GM12801 (cell line): Measurements from ENCODE around the gene SKI.

Experiments
- CTCF ChIP-seq: IDR thresholded peaks from one replicate; pipeline ENCODE4 v1.5.1; 2011; ENCODE audit warnings: control low read depth; ENCODE audit not compliant: insufficient read length; ENCODE audit errors: extremely low read depth

The SKI gene

DNA sequence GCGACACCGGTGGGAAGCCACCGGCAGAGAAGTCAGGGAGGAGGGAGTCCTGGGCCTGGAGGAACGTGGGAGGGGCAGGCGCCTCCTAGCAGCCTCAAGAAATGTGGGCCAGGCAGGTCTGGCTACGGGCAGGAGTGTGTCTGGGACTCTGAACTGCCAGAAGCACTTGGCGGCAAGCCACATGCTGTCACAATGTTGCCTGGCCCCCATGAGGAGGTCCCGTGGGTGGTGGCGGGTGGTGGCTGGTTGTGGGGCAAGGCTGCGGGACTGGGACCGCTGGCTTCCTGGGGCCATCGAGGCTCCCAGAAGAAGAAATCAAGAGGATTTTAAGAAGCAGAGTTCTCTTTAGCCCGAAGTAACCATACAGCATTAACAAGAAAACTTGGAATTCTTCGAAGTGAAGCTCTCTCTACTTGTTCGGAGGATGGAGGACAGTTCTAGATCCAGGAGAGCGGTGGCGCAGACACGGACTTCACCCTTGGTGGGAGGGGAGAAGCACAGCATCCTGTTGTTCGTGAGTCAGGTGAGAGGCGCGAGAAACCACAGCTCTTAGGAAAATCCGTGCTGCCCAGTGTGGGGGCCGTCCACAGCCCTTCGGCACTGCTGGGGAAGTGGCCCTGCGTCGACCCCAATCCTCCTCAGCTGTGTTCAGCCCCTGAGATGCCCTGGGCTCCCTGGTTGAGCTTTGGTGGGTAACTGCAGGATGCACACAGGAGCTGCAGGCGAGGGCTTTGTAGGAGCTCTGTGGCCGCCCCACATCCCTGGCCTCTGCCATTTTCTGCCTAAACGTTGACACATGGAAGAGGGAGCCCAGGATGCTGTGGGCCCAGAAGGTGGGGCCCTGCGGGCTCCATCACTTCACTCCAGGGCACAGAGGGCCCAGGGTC lies 12.4 kb downstream of the SKI start:
- no peak for TF ChIP-seq CTCF

GRCh38 chr1:2241820-2242219 lies 13.7 kb downstream of the SKI start:
- TF ChIP-seq CTCF, result no peak

GRCh38 chr1:2242814-2243725 lies 15.0 kb downstream of the SKI start:
- TF ChIP-seq CTCF, result no peak

- no peak for TF ChIP-seq CTCF
Measured at GRCh38 chr1:2247760-2248126, 19.6 kb downstream of the SKI start.

GRCh38 chr1:2248127-2248826 lies 20.2 kb downstream of the SKI start:
- TF ChIP-seq CTCF, result no peak

DNA sequence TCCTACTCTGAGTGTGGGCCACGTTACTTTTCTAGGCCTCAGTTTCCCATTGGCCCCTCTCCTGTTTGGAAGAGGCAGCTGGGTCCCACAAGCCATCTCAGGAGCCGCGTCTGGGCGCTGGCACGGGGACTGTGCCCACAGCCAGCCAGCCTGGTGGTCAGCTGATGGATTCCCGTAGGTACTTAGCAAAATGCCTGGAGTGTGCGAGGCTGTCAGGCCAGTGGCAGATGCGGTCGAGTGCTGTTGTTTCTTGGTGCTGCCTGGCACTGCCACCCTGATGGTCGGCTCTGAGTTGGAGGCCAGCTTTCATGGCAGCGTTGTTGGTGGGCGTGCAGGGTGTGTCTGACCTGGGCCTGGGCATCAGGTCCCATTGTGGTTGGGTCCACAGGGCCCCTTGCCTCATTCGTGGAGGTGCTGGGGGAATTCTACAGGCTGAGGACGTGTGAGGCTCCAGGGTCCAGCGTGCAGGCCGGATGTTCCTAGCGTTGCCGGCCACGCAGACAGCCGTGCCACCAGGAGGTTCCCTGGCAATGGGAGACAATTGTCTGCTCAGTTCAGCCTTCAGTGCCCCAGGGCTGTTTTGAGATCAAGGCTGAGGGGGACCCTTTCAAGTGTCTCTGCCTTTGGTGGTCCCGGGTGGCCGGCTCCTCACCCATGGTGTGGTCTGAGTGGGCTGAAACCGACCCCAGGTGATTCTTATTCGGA lies 20.9 kb downstream of the SKI start:
- no peak for TF ChIP-seq CTCF
